Esophagus squamous epithelium (tissue), 4 donors: ENCODE measurements around the gene PDZD4.

Source experiments
- CTCF ChIP-seq, 6 experiments: fragments of 450-650 bp in 4 of 6; fragments of 200-600 bp in 2 of 6; sonication (generic) in 2 of 6; IDR thresholded peaks; one replicate each; pipeline ENCODE4 v1.5.1; 2016 to 2019; ENCODE audit warnings: antibody characterized with exemption in 6 of 6, mild to moderate bottlenecking in 4 of 6, moderate library complexity in 4 of 6
- POLR2A ChIP-seq, 4 donors: fragments of 450-650 bp; IDR thresholded peaks; one replicate each; pipeline ENCODE4 v1.6.1; 2017; ENCODE audit warnings: antibody characterized with exemption in 4 of 4, mild to moderate bottlenecking in 4 of 4, moderate library complexity in 3 of 4

- TF ChIP-seq CTCF (IDR thresholded peaks at IDR 0.05) = no peak
- TF ChIP-seq POLR2A (IDR thresholded peaks at IDR 0.05) = no peak
These were observed 61.8 kb downstream of the PDZD4 start for GRCh38 chrX:153768311-153769157.
